GM12878 (cell line): Measurements from ENCODE around the gene RAD51B. TPM values are rescaled to one million over a fixed set of nuclear protein-coding genes. Genes with fewer than 3 reads are reported as not detected.

Experiments used
- BCL11A ChIP-seq: IDR thresholded peaks from 2 replicates; pipeline ENCODE4 v1.6.1; 2011; ENCODE audit warnings: low read depth, low read length
- CBX5 ChIP-seq: sonication (generic); IDR thresholded peaks from 2 replicates; pipeline ENCODE4 v1.6.1; 2016; ENCODE audit warnings: low read depth, moderate library complexity, mild to moderate bottlenecking, inconsistent platforms
- CEBPZ ChIP-seq: fragments of 150-350 bp; IDR thresholded peaks from 2 replicates; pipeline ENCODE4 v1.6.1; 2016; ENCODE audit warnings: low read depth, low read length
- CREM ChIP-seq: IDR thresholded peaks from 2 replicates; pipeline ENCODE4 v1.6.1; 2014; ENCODE audit warnings: antibody characterized with exemption, low read depth
- CUX1 ChIP-seq: IDR thresholded peaks from 2 replicates; pipeline ENCODE4 v1.6.1; 2012; ENCODE audit warnings: improper control_type of control experiment, low read depth, low read length; ENCODE audit not compliant: insufficient replicate concordance
- ESRRA ChIP-seq: IDR thresholded peaks from 2 replicates; pipeline ENCODE4 v1.6.1; 2012; ENCODE audit warnings: mild to moderate bottlenecking, low read length, improper control_type of control experiment
- FOXM1 ChIP-seq: IDR thresholded peaks from 2 replicates; pipeline ENCODE4 v1.6.1; 2012; ENCODE audit warnings: low read depth, mild to moderate bottlenecking, inconsistent platforms, low read length, moderate library complexity
- MTA2 ChIP-seq: fragments of 450-650 bp; IDR thresholded peaks from 2 replicates; pipeline ENCODE4 v1.6.1; 2016; ENCODE audit warnings: low read depth, mild to moderate bottlenecking, moderate library complexity
- MYC ChIP-seq: IDR thresholded peaks from 2 replicates; pipeline ENCODE4 v1.6.1; 2011; ENCODE audit warnings: mild to moderate bottlenecking, low read length, moderate library complexity, inconsistent platforms; ENCODE audit not compliant: insufficient read depth, insufficient replicate concordance, insufficient read length, severe bottlenecking
- NBN ChIP-seq: fragments of 450-650 bp; IDR thresholded peaks from 2 replicates; pipeline ENCODE4 v1.6.1; 2016
- NR2C2 ChIP-seq: IDR thresholded peaks from 2 replicates; pipeline ENCODE4 v1.6.1; 2011; ENCODE audit warnings: borderline replicate concordance, low read depth; ENCODE audit not compliant: control insufficient read depth, insufficient read length
- NR2F1 ChIP-seq: fragments of 450-650 bp; conservative IDR thresholded peaks from 2 replicates; pipeline ENCODE4 v1.6.1; 2017; ENCODE audit warnings: mild to moderate bottlenecking
- POLR2AphosphoS2 ChIP-seq: IDR thresholded peaks from 2 replicates; pipeline ENCODE4 v1.6.1; 2011; ENCODE audit warnings: low read depth, mild to moderate bottlenecking, low read length, improper control_type of control experiment, moderate library complexity
- SMC3 ChIP-seq: IDR thresholded peaks from 2 replicates; pipeline ENCODE4 v1.6.1; 2011; ENCODE audit warnings: low read length, improper control_type of control experiment, borderline replicate concordance
- SRF ChIP-seq, 2 experiments: IDR thresholded peaks; 2 replicates each; pipeline ENCODE4 v1.6.1; 2011; ENCODE audit warnings: low read depth in 2 of 2, low read length in 2 of 2, mild to moderate bottlenecking in 1 of 2, moderate library complexity in 1 of 2
- STAT1 ChIP-seq: fragments of 450-650 bp; conservative IDR thresholded peaks from 2 replicates; pipeline ENCODE4 v1.6.1; 2014; ENCODE audit warnings: antibody characterized with exemption, mild to moderate bottlenecking
- STAT3 ChIP-seq: IDR thresholded peaks from 2 replicates; pipeline ENCODE4 v1.6.1; 2011; ENCODE audit warnings: low read depth, low read length, improper control_type of control experiment
- USF1 ChIP-seq: IDR thresholded peaks from 2 replicates; pipeline ENCODE4 v1.6.1; 2011; ENCODE audit warnings: borderline replicate concordance, low read depth, mild to moderate bottlenecking, moderate library complexity, mixed read lengths, low read length; ENCODE audit not compliant: insufficient read depth; ENCODE audit errors: extremely low read length
- WRNIP1 ChIP-seq: IDR thresholded peaks from 2 replicates; pipeline ENCODE4 v1.6.1; 2011; ENCODE audit warnings: low read depth, low read length, improper control_type of control experiment, borderline replicate concordance
- ZNF217 ChIP-seq: fragments of 450-650 bp; IDR thresholded peaks from 2 replicates; pipeline ENCODE4 v1.6.1; 2017; ENCODE audit warnings: antibody characterized with exemption, mild to moderate bottlenecking
- ZNF622 ChIP-seq: fragments of 450-650 bp; IDR thresholded peaks from 2 replicates; pipeline ENCODE4 v1.6.1; 2017; ENCODE audit warnings: mild to moderate bottlenecking, inconsistent platforms
- polyA plus RNA-seq, 11 experiments: library from polyadenylated mRNA; depleted of rRNA in 4 of 11; unstranded in 6 of 11; stranded (reverse) in 5 of 11; fragments of >200 nt; fragmentation: Nextera tagmentation in 4 of 11; fragmentation: Illumina TruSeq in 1 of 11; extraction: Ambion mirVana in 4 of 11; extraction: Trizol in 1 of 11; gene quantifications; 1 replicate in 1 of 11; 2 replicates in 10 of 11; pipeline versions ENCODE4 v1.2.1 to v1.2.3, GENCODE V29; 2011 to 2016; ENCODE audit warnings: inconsistent platforms in 2 of 11, missing spikeins in 2 of 11, low read depth in 1 of 11
- total RNA-seq, 4 experiments: library from RNA; depleted of rRNA in 3 of 4; stranded (reverse); fragments of >200 nt in 3 of 4; fragmentation: Illumina TruSeq in 1 of 4; extraction: Trizol in 1 of 4; gene quantifications; 2 replicates each; pipeline versions ENCODE4 v1.2.1 to v1.2.3, GENCODE V29; 2013 to 2021

Gene RAD51B
- total and polyA plus RNA-seq, 10 of the 15 experiments (the other 5 are each of a cell fraction or from before 2014, with no cell fraction given): 9.8 to 26.8 (median 21.3) TPM

- peak; percentile 92 for TF ChIP-seq USF1
- TF ChIP-seq FOXM1: no peak
- no peak for TF ChIP-seq CEBPZ
- TF ChIP-seq SRF (IDR thresholded peaks at IDR 0.05; ENCODE audit: low read depth in 2 of 2, low read length in 2 of 2): peak in 1 of 2 experiments; percentile 80; a peak in 2 of 4 replicates
- TF ChIP-seq ZNF217: no peak
- TF ChIP-seq SMC3: no peak
- TF ChIP-seq BCL11A: peak; percentile 75
- peak; percentile 95 for TF ChIP-seq NBN
- 0 out of 2 replicates have a peak, but pooled peaks have one; percentile 62 for TF ChIP-seq CBX5
- TF ChIP-seq CUX1: no peak
- TF ChIP-seq STAT3: peak; percentile 74; the same call in 1 of the 2 replicates
- TF ChIP-seq NR2F1: peak; percentile 93
- TF ChIP-seq CREM: peak; percentile 69
- peak; percentile 69; the same call in 1 of the 2 replicates for TF ChIP-seq POLR2AphosphoS2
- TF ChIP-seq WRNIP1: no peak
- peak; percentile 83 for TF ChIP-seq MTA2
- TF ChIP-seq STAT1: peak; percentile 77; the same call in 1 of the 2 replicates
- no peak for TF ChIP-seq ZNF622
- no peak for TF ChIP-seq MYC
- no peak for TF ChIP-seq NR2C2
- 0 out of 2 replicates have a peak, but pooled peaks have one; percentile 21 for TF ChIP-seq ESRRA
Measured at GRCh38 chr14:67816326-67817002, 3.1 kb upstream of the RAD51B start, which contains the start of gene ZFYVE26 (continued).
